Measurements from ENCODE around the gene ADAMTS12.

DNA sequence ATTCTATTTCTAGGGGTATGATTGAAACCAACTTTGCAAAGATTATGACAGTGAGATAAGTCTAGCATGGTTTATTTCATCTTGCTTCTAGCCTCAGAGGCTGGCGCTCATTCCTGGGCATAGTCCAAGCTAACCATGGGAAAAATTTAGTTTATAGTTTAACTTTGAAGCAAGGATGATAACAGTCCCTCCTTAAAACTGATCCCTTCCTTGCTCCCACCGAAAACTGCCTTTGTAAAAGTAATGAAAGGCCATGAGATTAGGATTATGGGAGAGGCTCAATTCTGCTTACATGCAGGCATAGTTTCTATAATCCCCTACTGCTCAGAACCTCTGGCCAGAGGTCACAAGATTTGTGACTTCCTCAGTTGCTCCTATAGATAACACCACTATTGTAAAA is 375.4 kb downstream of the ADAMTS12 start:
- TF ChIP-seq TAF1 (IDR thresholded peaks at IDR 0.05; ENCODE audit: low read depth) (no peak), EZH2 (IDR thresholded peaks at IDR 0.05; ENCODE audit: borderline replicate concordance, insufficient read depth, low read length, poor library complexity, severe bottlenecking) (no peak)
- TF ChIP-seq, protein P1, sequence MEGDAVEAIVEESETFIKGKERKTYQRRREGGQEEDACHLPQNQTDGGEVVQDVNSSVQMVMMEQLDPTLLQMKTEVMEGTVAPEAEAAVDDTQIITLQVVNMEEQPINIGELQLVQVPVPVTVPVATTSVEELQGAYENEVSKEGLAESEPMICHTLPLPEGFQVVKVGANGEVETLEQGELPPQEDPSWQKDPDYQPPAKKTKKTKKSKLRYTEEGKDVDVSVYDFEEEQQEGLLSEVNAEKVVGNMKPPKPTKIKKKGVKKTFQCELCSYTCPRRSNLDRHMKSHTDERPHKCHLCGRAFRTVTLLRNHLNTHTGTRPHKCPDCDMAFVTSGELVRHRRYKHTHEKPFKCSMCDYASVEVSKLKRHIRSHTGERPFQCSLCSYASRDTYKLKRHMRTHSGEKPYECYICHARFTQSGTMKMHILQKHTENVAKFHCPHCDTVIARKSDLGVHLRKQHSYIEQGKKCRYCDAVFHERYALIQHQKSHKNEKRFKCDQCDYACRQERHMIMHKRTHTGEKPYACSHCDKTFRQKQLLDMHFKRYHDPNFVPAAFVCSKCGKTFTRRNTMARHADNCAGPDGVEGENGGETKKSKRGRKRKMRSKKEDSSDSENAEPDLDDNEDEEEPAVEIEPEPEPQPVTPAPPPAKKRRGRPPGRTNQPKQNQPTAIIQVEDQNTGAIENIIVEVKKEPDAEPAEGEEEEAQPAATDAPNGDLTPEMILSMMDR (IDR thresholded peaks at IDR 0.05; ENCODE audit: poor library complexity, severe bottlenecking) = no peak

Measured in neural cell (in vitro differentiated cells).